Measurements from ENCODE around the gene PODXL2. TPM values are rescaled to one million over a fixed set of nuclear protein-coding genes. Genes with fewer than 3 reads are reported as not detected.

The PODXL2 gene
- total and polyA plus RNA-seq, 2 donors (not counting 1 experiment from before 2014, with no cell fraction given), result 3.1 to 4.0 TPM

- POLR2A ChIA-PET, result no interaction called here
- 80% methylated on average over 11 of the region's 14 CpGs for WGBS (ENCODE audit: insufficient coverage)
- H3K4me1 ChIP-seq (ENCODE audit: control insufficient read depth in 2 of 2, insufficient read depth in 2 of 2, low read length in 2 of 2), result no peaks in the 10 kb centered on the region
- no peak overlapping the region for H3K4me2 ChIP-seq (replicated peaks; ENCODE audit: low read depth, low read length, poor library complexity, severe bottlenecking)
- intact Hi-C loops (cut with micrococcal nuclease), result no loop called here
- no peaks in the 10 kb centered on the region for H4K20me1 ChIP-seq (ENCODE audit: control insufficient read depth, insufficient read depth, low read length, poor library complexity, severe bottlenecking)
- H3K27me3 ChIP-seq (replicated peaks in 1 of 4; ENCODE audit: control extremely low read depth in 1 of 4, control insufficient read depth in 3 of 4, insufficient read depth in 4 of 4, low read length in 3 of 4), result no peaks in the 10 kb centered on the region
- DNase-seq, result no peak
- TF ChIP-seq EZH2 (IDR thresholded peaks at IDR 0.05; ENCODE audit: borderline replicate concordance, insufficient read depth, low read depth, low read length, poor library complexity, severe bottlenecking) (no peak), CTCF (IDR thresholded peaks at IDR 0.05) (no peak)
- no peaks in the 10 kb centered on the region for H3K4me1 Mint-ChIP-seq
- H3K27me3 Mint-ChIP-seq, result no peaks in the 10 kb centered on the region
- H3K4me3 ChIP-seq (ENCODE audit: control extremely low read depth in 1 of 5, extremely low read depth in 1 of 5, insufficient read depth in 1 of 5, low read depth in 2 of 5, low read length in 4 of 5), result no peak overlapping the region
- H3K27ac ChIP-seq (ENCODE audit: low read length in 2 of 2), result no peak overlapping the region
- ATAC-seq (ENCODE audit: low read depth), result no peak
- no peaks in the 10 kb centered on the region for H3K36me3 ChIP-seq (replicated peaks in 1 of 2; ENCODE audit: control extremely low read depth in 1 of 2, control insufficient read depth in 1 of 2, extremely low read depth in 1 of 2, insufficient read depth in 2 of 2, low read length in 1 of 2)
- no peaks in the 10 kb centered on the region for H3K79me2 ChIP-seq (ENCODE audit: control insufficient read depth, insufficient read depth, low read length)
- no peaks in the 10 kb centered on the region for H3K9me3 ChIP-seq (ENCODE audit: control extremely low read depth in 1 of 3, control insufficient read depth in 2 of 3, insufficient read depth in 1 of 3, low read length in 2 of 3)
- no peak overlapping the region for H3K27ac Mint-ChIP-seq
- CTCF ChIA-PET, result no interaction called here
- no peak overlapping the region for H3K4me3 Mint-ChIP-seq
- H2AFZ ChIP-seq (ENCODE audit: insufficient read depth, low read depth, low read length, poor library complexity, severe bottlenecking), result no peak overlapping the region
- no peak overlapping the region for H3K9ac ChIP-seq (ENCODE audit: low read length)
- no peaks in the 10 kb centered on the region for H3K9me3 Mint-ChIP-seq (ENCODE audit: insufficient read depth)
Observed at GRCh38 chr3:127717357-127718244, 88.6 kb downstream of the PODXL2 start.

- H3K27me3 Mint-ChIP-seq, result no peaks in the 10 kb centered on the region
- POLR2A ChIA-PET, result no interaction called here
- no peak overlapping the region for H3K4me2 ChIP-seq (replicated peaks; ENCODE audit: low read depth, low read length, poor library complexity, severe bottlenecking)
Observed at GRCh38 chr3:127718245-127718915, 89.4 kb downstream of the PODXL2 start.

More at GRCh38 chr3:127718245-127718915, 89.4 kb downstream of the PODXL2 start:
- no peaks in the 10 kb centered on the region for H3K4me1 Mint-ChIP-seq
- H3K27ac Mint-ChIP-seq, result no peak overlapping the region
- WGBS (ENCODE audit: insufficient coverage), result 100% methylated on average over 3 of the region's 7 CpGs
- Histone ChIP-seq H2AFZ (ENCODE audit: insufficient read depth, low read depth, low read length, poor library complexity, severe bottlenecking) (no peak overlapping the region), H3K36me3 (replicated peaks in 1 of 2; ENCODE audit: control extremely low read depth in 1 of 2, control insufficient read depth in 1 of 2, extremely low read depth in 1 of 2, insufficient read depth in 2 of 2, low read length in 1 of 2) (no peaks in the 10 kb centered on the region), H3K4me1 (ENCODE audit: control insufficient read depth in 2 of 2, insufficient read depth in 2 of 2, low read length in 2 of 2) (no peaks in the 10 kb centered on the region), H3K79me2 (ENCODE audit: control insufficient read depth, insufficient read depth, low read length) (no peaks in the 10 kb centered on the region), H3K4me3 (ENCODE audit: control extremely low read depth in 1 of 5, extremely low read depth in 1 of 5, insufficient read depth in 1 of 5, low read depth in 2 of 5, low read length in 4 of 5) (no peak overlapping the region), H4K20me1 (ENCODE audit: control insufficient read depth, insufficient read depth, low read length, poor library complexity, severe bottlenecking) (no peaks in the 10 kb centered on the region), H3K9ac (ENCODE audit: low read length) (no peak overlapping the region), H3K27ac (ENCODE audit: low read length in 2 of 2) (no peak overlapping the region), H3K27me3 (replicated peaks in 1 of 4; ENCODE audit: control extremely low read depth in 1 of 4, control insufficient read depth in 3 of 4, insufficient read depth in 4 of 4, low read length in 3 of 4) (no peaks in the 10 kb centered on the region), H3K9me3 (ENCODE audit: control extremely low read depth in 1 of 3, control insufficient read depth in 2 of 3, insufficient read depth in 1 of 3, low read length in 2 of 3) (no peaks in the 10 kb centered on the region)
- CTCF ChIA-PET, result no interaction called here
- no peaks in the 10 kb centered on the region for H3K9me3 Mint-ChIP-seq (ENCODE audit: insufficient read depth)
- TF ChIP-seq EZH2 (IDR thresholded peaks at IDR 0.05; ENCODE audit: borderline replicate concordance, insufficient read depth, low read depth, low read length, poor library complexity, severe bottlenecking) (no peak), CTCF (IDR thresholded peaks at IDR 0.05) (no peak)
- no peak for DNase-seq
- intact Hi-C loops (cut with micrococcal nuclease), result no loop called here
- ATAC-seq (ENCODE audit: low read depth), result no peak
- no peak overlapping the region for H3K4me3 Mint-ChIP-seq

All from B cell (primary cell).